Measurements from ENCODE around the gene FBXW11. TPM values are rescaled to one million over a fixed set of nuclear protein-coding genes. Genes with fewer than 3 reads are reported as not detected.
A peak's percentile ranks its signal among the peaks of the same experiment; 100 is the strongest.

FBXW11 gene
- total RNA-seq, 1 experiment from 2014 or later, result 85.3 TPM

- H3K18ac ChIP-seq (ENCODE audit: insufficient read length, low read depth, low read length), result no peak overlapping the region
- WGBS (ENCODE audit: extremely low coverage, insufficient read length, low lambda C conversion rate), result no CpG with 5 or more reads among the region's 2 CpGs
- Mint-ChIP-seq H3K9me3 (no peaks in the 10 kb centered on the region), H3K27me3 (ENCODE audit: low read depth) (no peaks in the 10 kb centered on the region), H3K4me1 (peaks cover 66 to 72% of the 10 kb centered on the region in 2 experiments), H3K4me3 (no peak overlapping the region), H3K27ac (0 out of 7 replicates have a peak overlapping the region, but pooled peaks of 1 of the 3 experiments have one; percentile 13), H3K36me3 (ENCODE audit: insufficient read depth in 1 of 3, low read depth in 3 of 3) (peaks cover 0 to 10% (median 5%) of the 10 kb centered on the region in 3 experiments; a peak in 4 of 7 replicates)
- no peak overlapping the region for H3K56ac ChIP-seq (ENCODE audit: insufficient read length, low read depth, low read length)
- H3T11ph ChIP-seq (ENCODE audit: low read length), result no peak overlapping the region
- no peak overlapping the region for H2BK12ac ChIP-seq (ENCODE audit: insufficient read length, low read depth, low read length)
- TF ChIP-seq CTCF (conservative IDR thresholded peaks at IDR 0.05), result no peak
- H3K27ac ChIP-seq (ENCODE audit: insufficient read length, low read depth, low read length), result no peak overlapping the region
- H4K5ac ChIP-seq (ENCODE audit: insufficient read length, low read depth, low read length), result no peak overlapping the region
- no peak overlapping the region for H2BK20ac ChIP-seq (ENCODE audit: low read depth, low read length, poor library complexity, severe bottlenecking)
- no peak overlapping the region for H3K14ac ChIP-seq (ENCODE audit: insufficient read depth, low read length)
- no peak overlapping the region for H4K8ac ChIP-seq (replicated peaks; ENCODE audit: insufficient read length, low read depth, low read length)
- no peak overlapping the region for H3K9ac ChIP-seq (ENCODE audit: extremely low read depth, insufficient read length, low read length)
- H3K4me2 ChIP-seq (ENCODE audit: insufficient read depth, insufficient read length, low read length), result no peak overlapping the region
- H3K4me1 ChIP-seq (ENCODE audit: insufficient read depth, low read length), result peaks cover 5% of the 10 kb centered on the region; the same call in 1 of the 2 replicates
- H2AK5ac ChIP-seq (ENCODE audit: insufficient read length, low read length), result no peak overlapping the region
- no peak overlapping the region for H4K91ac ChIP-seq (ENCODE audit: insufficient read length, low read depth, low read length)
- DNase-seq, result no peak
- H3K79me2 ChIP-seq (ENCODE audit: insufficient read depth, low read length), result peaks cover 53% of the 10 kb centered on the region; the same call in 1 of the 2 replicates
- no peak overlapping the region for H2AFZ ChIP-seq (ENCODE audit: low read length)
- H3K23me2 ChIP-seq (ENCODE audit: insufficient read length, low read depth, low read length, poor library complexity, severe bottlenecking), result no peaks in the 10 kb centered on the region
- no peaks in the 10 kb centered on the region for H3K27me3 ChIP-seq (ENCODE audit: insufficient read depth, low read length)
- no peak overlapping the region for H2BK15ac ChIP-seq (ENCODE audit: low read depth, low read length)
- no peaks in the 10 kb centered on the region for H4K20me1 ChIP-seq (ENCODE audit: control insufficient read depth, insufficient read depth, insufficient read length)
- no peaks in the 10 kb centered on the region for H3K79me1 ChIP-seq (ENCODE audit: insufficient read depth, low read depth, low read length, poor library complexity, severe bottlenecking)
- H2BK5ac ChIP-seq (ENCODE audit: insufficient read length, low read length), result no peak overlapping the region
- no peak overlapping the region for H3K4ac ChIP-seq (ENCODE audit: low read depth, low read length)
- no peak overlapping the region for H2BK120ac ChIP-seq (ENCODE audit: low read depth, low read length, poor library complexity, severe bottlenecking)
- no peaks in the 10 kb centered on the region for H3K9me3 ChIP-seq (ENCODE audit: control insufficient read depth, low read depth, low read length)
- H3K23ac ChIP-seq (ENCODE audit: insufficient read length, low read depth, low read length), result no peak overlapping the region
Measured at GRCh38 chr5:171966964-171967363, 39.5 kb downstream of the FBXW11 start.
